C4-2B (cell line): Measurements from ENCODE around the gene DSC3.

Source experiments
- H3K27ac ChIP-seq: fragments of 450-650 bp; 2 replicates; pipeline ENCODE4 v1.5.1; 2017
- ZFX ChIP-seq: fragments of 450-650 bp; IDR thresholded peaks from 2 replicates; pipeline ENCODE4 v1.6.1; 2017
- TF ChIP-seq, protein P1 (sequence below): fragments of 450-650 bp; conservative IDR thresholded peaks from 2 replicates; pipeline ENCODE4 v1.5.1; 2017; ENCODE audit warnings: mild to moderate bottlenecking

The DSC3 gene

GRCh38 chr18:30971338-30971956, 71.1 kb downstream of the DSC3 start:
- H3K27ac ChIP-seq = no peak overlapping the region

DNA sequence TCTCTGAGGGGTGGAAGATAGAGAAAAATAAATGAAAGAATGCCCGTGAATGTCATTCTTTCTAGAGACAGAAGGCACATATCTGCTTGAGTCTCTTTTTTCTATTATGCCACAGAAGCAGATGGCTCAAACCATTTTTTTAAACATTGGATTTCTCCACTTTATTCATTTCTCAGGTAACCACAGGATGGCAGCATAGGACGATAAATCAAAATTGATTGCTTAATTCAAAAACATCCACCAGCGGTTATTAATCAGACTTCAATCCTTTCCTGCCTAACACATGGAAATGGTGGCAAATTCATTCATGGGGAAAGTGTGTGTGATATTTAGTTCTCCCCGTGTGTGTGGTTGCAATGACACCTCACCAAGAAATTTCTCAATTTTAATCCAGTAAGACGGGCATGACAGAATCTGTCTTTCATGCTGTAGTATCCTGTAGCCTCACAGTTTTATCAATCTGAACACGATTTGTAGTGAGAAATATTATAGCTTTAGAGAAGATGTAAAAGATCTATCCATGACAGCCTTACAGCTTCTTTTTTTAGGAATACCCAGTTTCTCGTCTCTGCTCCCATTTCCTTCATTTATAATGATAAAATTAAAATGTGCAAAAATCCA, 72.2 kb downstream of the DSC3 start:
- TF ChIP-seq ZFX = no peak
- TF ChIP-seq, protein P1, sequence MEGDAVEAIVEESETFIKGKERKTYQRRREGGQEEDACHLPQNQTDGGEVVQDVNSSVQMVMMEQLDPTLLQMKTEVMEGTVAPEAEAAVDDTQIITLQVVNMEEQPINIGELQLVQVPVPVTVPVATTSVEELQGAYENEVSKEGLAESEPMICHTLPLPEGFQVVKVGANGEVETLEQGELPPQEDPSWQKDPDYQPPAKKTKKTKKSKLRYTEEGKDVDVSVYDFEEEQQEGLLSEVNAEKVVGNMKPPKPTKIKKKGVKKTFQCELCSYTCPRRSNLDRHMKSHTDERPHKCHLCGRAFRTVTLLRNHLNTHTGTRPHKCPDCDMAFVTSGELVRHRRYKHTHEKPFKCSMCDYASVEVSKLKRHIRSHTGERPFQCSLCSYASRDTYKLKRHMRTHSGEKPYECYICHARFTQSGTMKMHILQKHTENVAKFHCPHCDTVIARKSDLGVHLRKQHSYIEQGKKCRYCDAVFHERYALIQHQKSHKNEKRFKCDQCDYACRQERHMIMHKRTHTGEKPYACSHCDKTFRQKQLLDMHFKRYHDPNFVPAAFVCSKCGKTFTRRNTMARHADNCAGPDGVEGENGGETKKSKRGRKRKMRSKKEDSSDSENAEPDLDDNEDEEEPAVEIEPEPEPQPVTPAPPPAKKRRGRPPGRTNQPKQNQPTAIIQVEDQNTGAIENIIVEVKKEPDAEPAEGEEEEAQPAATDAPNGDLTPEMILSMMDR = peak; percentile 42

More at GRCh38 chr18:30971338-30971956, 71.1 kb downstream of the DSC3 start:
- TF ChIP-seq, protein P1 = peak; percentile 69
- no peak for TF ChIP-seq ZFX

DNA sequence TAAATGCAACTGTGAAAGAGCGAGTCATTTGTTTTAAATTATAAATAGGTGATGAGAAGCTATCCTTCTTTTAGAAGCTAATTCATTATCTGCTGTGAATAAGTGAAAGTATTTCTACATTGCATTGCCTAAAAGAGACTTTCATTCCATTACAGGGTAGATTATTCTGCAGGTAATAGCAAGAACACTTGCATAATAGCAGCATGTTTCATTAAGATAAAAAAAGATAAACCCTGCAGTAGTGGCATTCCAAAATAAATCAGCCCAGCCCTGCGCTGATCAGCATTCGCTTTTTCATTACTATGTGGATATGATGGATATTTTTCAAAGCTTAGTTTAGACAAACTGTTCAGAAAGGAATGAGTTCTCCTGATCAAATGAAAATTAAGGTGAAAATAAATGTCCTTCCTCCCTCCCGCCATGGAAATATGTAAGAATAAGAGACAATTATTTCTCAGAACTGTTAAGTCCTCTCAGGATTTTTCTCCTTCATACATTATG, 72.8 kb downstream of the DSC3 start:
- TF ChIP-seq, protein P1 = no peak
- no peak for TF ChIP-seq ZFX
- H3K27ac ChIP-seq = no peak overlapping the region

More for the DNA sequence above, 72.2 kb downstream of the DSC3 start:
- no peak overlapping the region for H3K27ac ChIP-seq

GRCh38 chr18:30967701-30968100, 74.8 kb downstream of the DSC3 start:
- TF ChIP-seq, protein P1 = no peak
- no peak for TF ChIP-seq ZFX
- no peak overlapping the region for H3K27ac ChIP-seq

DNA sequence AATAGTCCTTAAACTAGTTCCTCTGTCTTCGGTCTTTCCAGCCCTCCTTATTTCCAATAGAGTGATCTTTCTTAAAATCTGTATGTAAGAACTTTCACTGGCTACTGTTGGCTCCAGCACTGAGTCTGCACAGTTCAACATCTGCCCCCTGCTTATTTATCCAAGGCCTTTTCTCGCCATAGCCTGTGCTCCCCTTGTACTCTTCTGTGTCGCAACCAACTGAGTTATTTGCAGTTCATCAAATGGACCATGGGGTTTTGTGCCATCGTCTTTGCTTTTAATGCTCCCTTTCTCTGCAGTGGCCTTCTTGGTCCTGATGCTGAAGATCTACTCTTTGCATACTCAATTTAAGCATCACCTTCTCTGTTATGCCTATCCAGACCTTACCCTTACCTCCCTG, 77.3 kb downstream of the DSC3 start:
- TF ChIP-seq, protein P1 = no peak
- no peak for TF ChIP-seq ZFX
- no peak overlapping the region for H3K27ac ChIP-seq

GRCh38 chr18:30960661-30961060, 81.9 kb downstream of the DSC3 start:
- TF ChIP-seq, protein P1 = no peak
- TF ChIP-seq ZFX = no peak
- no peak overlapping the region for H3K27ac ChIP-seq

GRCh38 chr18:30957066-30957465, 85.5 kb downstream of the DSC3 start:
- no peak overlapping the region for H3K27ac ChIP-seq
- TF ChIP-seq, protein P1 = no peak
- no peak for TF ChIP-seq ZFX
